ENCODE data around the gene SYTL3.
"Not testable (repeated sequence)": the region's sequence is repeated elsewhere in the genome, so short reads cannot be mapped to it uniquely, and the experiment has no call there.

Gene SYTL3

DNA sequence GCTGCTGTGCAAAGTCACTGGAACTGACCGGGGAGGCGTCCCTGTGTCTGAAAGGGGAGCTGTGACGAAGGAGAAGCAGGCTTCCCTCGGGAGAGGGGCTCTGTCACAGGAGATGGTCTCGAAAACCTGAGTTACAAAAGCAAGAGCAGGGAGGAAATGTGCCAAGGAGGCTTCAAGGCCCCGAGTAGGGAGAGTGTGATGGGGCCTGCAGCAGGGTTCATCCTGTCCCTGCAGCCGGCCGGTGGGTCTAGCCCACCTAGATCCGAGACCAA is 22.0 kb upstream of the SYTL3 start:
- POLR2A ChIA-PET: no interaction called here
- CTCF ChIA-PET: no interaction called here

GRCh38 chr6:158628542-158628941 is 21.3 kb upstream of the SYTL3 start:
- TF ChIP-seq NFRKB (IDR thresholded peaks at IDR 0.05): no peak
- TF ChIP-seq L3MBTL2 (conservative IDR thresholded peaks at IDR 0.05): no peak
- TF ChIP-seq FOXA1 (IDR thresholded peaks at IDR 0.05): no peak
- TF ChIP-seq FOXM1 (IDR thresholded peaks at IDR 0.05; ENCODE audit: borderline replicate concordance): no peak
- no peak for TF ChIP-seq PKNOX1 (IDR thresholded peaks at IDR 0.05)
- TF ChIP-seq FOXK2 (IDR thresholded peaks at IDR 0.05): no peak
- TF ChIP-seq CTBP1 (IDR thresholded peaks at IDR 0.05; ENCODE audit: borderline replicate concordance): no peak
- DNase-seq (ENCODE audit: extremely low spot score): no peak
- ChIA-PET CTCF (interaction anchor here (0.6 to 1.3 kb wide), 2 partner anchors 26 to 63 kb away, joined by 3 to 4 read pairs; no protein-coding TSS in a partner anchor), POLR2A (no interaction called here)

More for the DNA sequence above, 22.0 kb upstream of the SYTL3 start:
- TF ChIP-seq SP1 (IDR thresholded peaks at IDR 0.05) (no peak), SUZ12 (IDR thresholded peaks at IDR 0.05) (no peak), BHLHE40 (IDR thresholded peaks at IDR 0.05; ENCODE audit: borderline replicate concordance) (no peak), LEF1 (IDR thresholded peaks at IDR 0.05; ENCODE audit: borderline replicate concordance) (no peak)
- DNase-seq (ENCODE audit: extremely low spot score): no peak

GRCh38 chr6:158629367-158630221 is 20.3 kb upstream of the SYTL3 start:
- TF ChIP-seq FOXA1 (IDR thresholded peaks at IDR 0.05) (no peak), NFRKB (IDR thresholded peaks at IDR 0.05) (no peak), PKNOX1 (IDR thresholded peaks at IDR 0.05) (no peak), CTBP1 (IDR thresholded peaks at IDR 0.05; ENCODE audit: borderline replicate concordance) (no peak), ELF4 (IDR thresholded peaks at IDR 0.05) (no peak), L3MBTL2 (conservative IDR thresholded peaks at IDR 0.05) (no peak), ZNF384 (IDR thresholded peaks at IDR 0.05) (no peak), BHLHE40 (IDR thresholded peaks at IDR 0.05; ENCODE audit: borderline replicate concordance) (no peak)
- ChIA-PET CTCF (interaction anchor here (1.3 kb wide), 1 partner anchor 62 kb away, joined by 4 read pairs; no protein-coding TSS in a partner anchor), POLR2A (no interaction called here)
- no peak for DNase-seq (ENCODE audit: extremely low spot score)

DNA sequence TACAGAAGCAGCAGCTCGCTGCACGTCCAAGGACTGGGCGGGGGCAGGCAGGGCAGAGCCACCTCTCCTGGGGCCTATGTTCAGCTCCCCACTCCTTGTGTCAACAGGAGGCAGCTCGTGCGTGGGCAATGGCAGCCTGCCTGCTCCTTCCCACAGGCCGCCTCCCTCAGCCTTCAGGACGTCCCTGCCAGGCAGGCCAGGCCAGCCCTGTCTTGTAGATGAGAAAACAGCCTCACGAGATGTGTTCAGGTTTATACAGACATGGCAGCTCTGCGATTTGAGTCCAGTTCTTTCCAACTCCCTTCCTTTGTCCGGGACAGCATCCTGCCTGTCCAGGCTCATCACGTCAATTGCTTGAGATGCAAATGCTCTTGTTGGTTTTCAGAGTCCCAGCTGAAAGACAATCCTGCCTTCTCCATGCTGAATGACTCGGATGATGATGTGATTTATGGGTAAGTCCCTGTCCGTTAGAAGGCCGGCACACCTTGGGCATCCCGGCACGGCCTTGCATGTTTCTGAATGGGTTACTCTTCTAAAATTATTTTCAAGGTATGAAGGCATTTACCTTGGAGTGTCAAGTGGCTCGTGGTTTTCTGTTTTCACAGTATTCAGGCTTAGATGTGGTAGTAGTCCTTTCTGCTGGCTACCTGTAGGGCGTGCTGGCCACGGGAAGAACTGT is 18.8 kb upstream of the SYTL3 start:
- ChIA-PET POLR2A (interaction anchor here (0.7 kb wide), 1 partner anchor 13 kb away, joined by 3 read pairs; no protein-coding TSS in a partner anchor), CTCF (no interaction called here)
- no peak for DNase-seq (ENCODE audit: extremely low spot score)
- TF ChIP-seq ARNT (IDR thresholded peaks at IDR 0.05): no peak
- TF ChIP-seq SP1 (IDR thresholded peaks at IDR 0.05): no peak
- no peak for TF ChIP-seq FOXK2 (IDR thresholded peaks at IDR 0.05)
- no peak for TF ChIP-seq HDGF (IDR thresholded peaks at IDR 0.05; ENCODE audit: borderline replicate concordance)
- TF ChIP-seq BHLHE40 (IDR thresholded peaks at IDR 0.05; ENCODE audit: borderline replicate concordance): no peak
- no peak for TF ChIP-seq NFRKB (IDR thresholded peaks at IDR 0.05)
- TF ChIP-seq L3MBTL2 (conservative IDR thresholded peaks at IDR 0.05): no peak
- no peak for TF ChIP-seq SUZ12 (IDR thresholded peaks at IDR 0.05)
- no peak for TF ChIP-seq FOXA1 (IDR thresholded peaks at IDR 0.05)
- TF ChIP-seq ELF4 (IDR thresholded peaks at IDR 0.05): no peak
- TF ChIP-seq CTBP1 (IDR thresholded peaks at IDR 0.05; ENCODE audit: borderline replicate concordance): no peak
- TF ChIP-seq LEF1 (IDR thresholded peaks at IDR 0.05; ENCODE audit: borderline replicate concordance): no peak
- no peak for TF ChIP-seq ZNF384 (IDR thresholded peaks at IDR 0.05)
- TF ChIP-seq TARDBP (IDR thresholded peaks at IDR 0.05): no peak
- TF ChIP-seq FOXM1 (IDR thresholded peaks at IDR 0.05; ENCODE audit: borderline replicate concordance): no peak
- TF ChIP-seq PKNOX1 (IDR thresholded peaks at IDR 0.05): no peak

DNA sequence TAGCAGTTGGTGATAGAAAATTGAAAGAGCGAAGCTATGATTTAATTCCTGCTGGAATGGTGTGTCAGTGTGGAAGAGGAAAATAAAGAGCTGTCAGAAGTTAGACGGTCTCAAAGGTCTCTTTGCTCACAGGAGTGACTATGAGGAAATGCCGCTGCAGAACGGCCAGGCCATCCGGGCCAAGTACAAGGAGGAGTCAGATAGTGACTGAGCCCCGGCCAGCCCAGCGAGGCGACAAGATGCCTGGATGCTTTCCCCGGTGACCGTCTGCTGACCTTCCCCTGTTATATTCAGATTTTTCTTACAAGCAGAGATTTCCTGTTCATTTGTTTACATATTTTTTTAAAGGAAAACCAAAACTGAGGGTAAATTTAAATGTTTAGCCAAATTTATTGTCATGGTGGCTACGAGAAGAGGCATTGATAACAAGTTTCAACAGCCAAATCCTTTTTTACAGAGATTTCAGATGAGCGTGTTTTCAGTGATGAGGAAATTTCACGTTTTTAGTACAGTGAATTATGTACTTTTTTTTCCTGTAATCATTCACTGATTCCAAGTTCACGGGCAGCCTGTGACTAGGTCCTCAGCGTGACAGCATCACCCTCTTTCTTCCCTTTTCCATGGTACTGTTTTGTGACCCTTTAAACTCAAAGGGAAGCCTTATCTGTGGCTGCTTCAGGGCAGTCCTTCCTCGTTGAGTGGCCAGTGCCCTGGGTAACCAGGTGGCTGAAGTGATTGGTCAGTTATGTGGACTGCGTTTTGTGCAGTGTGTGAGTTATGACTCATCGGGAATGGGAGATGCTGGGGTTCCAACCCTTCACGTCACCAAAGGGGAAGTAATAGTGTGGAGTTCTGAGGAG is 17.9 kb upstream of the SYTL3 start:
- no peak for DNase-seq (ENCODE audit: extremely low spot score)
- no peak for TF ChIP-seq LEF1 (IDR thresholded peaks at IDR 0.05; ENCODE audit: borderline replicate concordance)
- TF ChIP-seq ELF4 (IDR thresholded peaks at IDR 0.05): no peak
- TF ChIP-seq L3MBTL2 (conservative IDR thresholded peaks at IDR 0.05): no peak
- TF ChIP-seq FOXK2 (IDR thresholded peaks at IDR 0.05): no peak
- TF ChIP-seq NFRKB (IDR thresholded peaks at IDR 0.05): no peak
- TF ChIP-seq HDGF (IDR thresholded peaks at IDR 0.05; ENCODE audit: borderline replicate concordance): no peak
- TF ChIP-seq PKNOX1 (IDR thresholded peaks at IDR 0.05): no peak
- TF ChIP-seq ARNT (IDR thresholded peaks at IDR 0.05): no peak
- TF ChIP-seq FOXA1 (IDR thresholded peaks at IDR 0.05): no peak
- TF ChIP-seq ZNF384 (IDR thresholded peaks at IDR 0.05): no peak
- TF ChIP-seq TARDBP (IDR thresholded peaks at IDR 0.05): no peak
- no peak for TF ChIP-seq FOXM1 (IDR thresholded peaks at IDR 0.05; ENCODE audit: borderline replicate concordance)
- no peak for TF ChIP-seq CTBP1 (IDR thresholded peaks at IDR 0.05; ENCODE audit: borderline replicate concordance)
- TF ChIP-seq SUZ12 (IDR thresholded peaks at IDR 0.05): no peak
- no peak for TF ChIP-seq SP1 (IDR thresholded peaks at IDR 0.05)
- TF ChIP-seq BHLHE40 (IDR thresholded peaks at IDR 0.05; ENCODE audit: borderline replicate concordance): no peak
- POLR2A ChIA-PET: no interaction called here
- CTCF ChIA-PET: no interaction called here

DNA sequence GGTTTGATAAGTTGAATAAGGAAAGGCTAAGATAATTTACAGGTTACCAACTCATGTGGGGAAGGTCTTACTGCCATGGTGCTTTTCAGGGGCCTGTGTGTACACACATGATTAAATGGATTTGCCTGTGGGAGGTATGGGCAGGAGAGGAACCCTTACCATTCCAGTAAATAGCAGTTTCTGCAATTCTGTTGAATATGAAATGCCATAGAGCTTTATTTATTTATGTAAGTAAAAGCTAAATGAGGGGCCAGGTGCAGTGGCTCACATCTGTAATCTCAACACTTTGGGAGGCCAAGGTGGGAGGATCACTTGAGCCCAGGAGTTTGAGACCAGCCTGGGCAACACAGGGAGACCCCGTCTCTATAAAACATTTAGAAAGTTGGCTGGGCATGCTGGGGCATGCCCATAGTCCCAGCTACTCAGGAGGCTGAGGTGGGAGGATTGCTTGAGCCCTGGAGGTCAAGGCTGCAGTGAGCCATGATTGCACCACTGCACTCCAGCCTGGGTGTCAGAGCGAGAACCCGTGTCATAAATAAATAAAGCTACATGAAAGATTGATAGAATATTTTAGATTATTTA is 17.2 kb upstream of the SYTL3 start:
- DNase-seq (ENCODE audit: extremely low spot score); CTCF ChIA-PET; POLR2A ChIA-PET: not testable (repeated sequence)

Measured in HEK293T (cell line).